ENCODE measurements around the gene RPAP2.
"Not testable (repeated sequence)": the region's sequence is repeated elsewhere in the genome, so short reads cannot be mapped to it uniquely, and the experiment has no call there.

The RPAP2 gene

GRCh38 chr1:92254714-92255113 lies 44.1 kb upstream of the RPAP2 start:
- H3K27ac ChIP-seq (ENCODE audit: extremely low read depth, low read depth, low read length); H3K9me3 ChIP-seq (ENCODE audit: control insufficient read depth, insufficient read depth, low read depth, low read length); H3K4me3 ChIP-seq (ENCODE audit: low read depth, low read length); H3K4me1 ChIP-seq (ENCODE audit: control insufficient read depth, insufficient read depth, low read length); POLR2A ChIA-PET: not testable (repeated sequence)
- CTCF ChIA-PET: interaction anchor here (0.7 kb wide), 1 partner anchor 248 kb away, joined by 3 read pairs; no protein-coding TSS in a partner anchor
- peak; percentile 38; the same call in 1 of the 2 replicates for TF ChIP-seq ZNF558 (tag by site-specific recombination; IDR thresholded peaks at IDR 0.05)
- peaks cover 6 to 42% of the 10 kb centered on the region in 2 experiments for H3K36me3 ChIP-seq (ENCODE audit: control insufficient read depth in 2 of 2, insufficient read depth in 1 of 2, low read length in 2 of 2)

GRCh38 chr1:92259350-92259749 lies 39.5 kb upstream of the RPAP2 start:
- Histone ChIP-seq H3K4me3 (ENCODE audit: low read depth, low read length) (no peak overlapping the region), H3K9me3 (ENCODE audit: control insufficient read depth, insufficient read depth, low read depth, low read length) (no peaks in the 10 kb centered on the region), H3K36me3 (ENCODE audit: control insufficient read depth in 2 of 2, insufficient read depth in 1 of 2, low read length in 2 of 2) (peaks cover 24 to 62% of the 10 kb centered on the region in 2 experiments), H3K4me1 (ENCODE audit: control insufficient read depth, insufficient read depth, low read length) (no peaks in the 10 kb centered on the region), H3K27ac (ENCODE audit: extremely low read depth, low read depth, low read length) (no peak overlapping the region)
- TF ChIP-seq ZNF837 (tag by site-specific recombination; IDR thresholded peaks at IDR 0.05) (no peak), KLF8 (tag by site-specific recombination; IDR thresholded peaks at IDR 0.05) (no peak), ZNF639 (tag by site-specific recombination; IDR thresholded peaks at IDR 0.05) (no peak), ZNF610 (tag by site-specific recombination; IDR thresholded peaks at IDR 0.05; ENCODE audit: borderline replicate concordance) (no peak), ZIC2 (tag by site-specific recombination; IDR thresholded peaks at IDR 0.05) (no peak), ZNF26 (tag by site-specific recombination; IDR thresholded peaks at IDR 0.05) (no peak)
- TF ChIP-seq, protein P1, sequence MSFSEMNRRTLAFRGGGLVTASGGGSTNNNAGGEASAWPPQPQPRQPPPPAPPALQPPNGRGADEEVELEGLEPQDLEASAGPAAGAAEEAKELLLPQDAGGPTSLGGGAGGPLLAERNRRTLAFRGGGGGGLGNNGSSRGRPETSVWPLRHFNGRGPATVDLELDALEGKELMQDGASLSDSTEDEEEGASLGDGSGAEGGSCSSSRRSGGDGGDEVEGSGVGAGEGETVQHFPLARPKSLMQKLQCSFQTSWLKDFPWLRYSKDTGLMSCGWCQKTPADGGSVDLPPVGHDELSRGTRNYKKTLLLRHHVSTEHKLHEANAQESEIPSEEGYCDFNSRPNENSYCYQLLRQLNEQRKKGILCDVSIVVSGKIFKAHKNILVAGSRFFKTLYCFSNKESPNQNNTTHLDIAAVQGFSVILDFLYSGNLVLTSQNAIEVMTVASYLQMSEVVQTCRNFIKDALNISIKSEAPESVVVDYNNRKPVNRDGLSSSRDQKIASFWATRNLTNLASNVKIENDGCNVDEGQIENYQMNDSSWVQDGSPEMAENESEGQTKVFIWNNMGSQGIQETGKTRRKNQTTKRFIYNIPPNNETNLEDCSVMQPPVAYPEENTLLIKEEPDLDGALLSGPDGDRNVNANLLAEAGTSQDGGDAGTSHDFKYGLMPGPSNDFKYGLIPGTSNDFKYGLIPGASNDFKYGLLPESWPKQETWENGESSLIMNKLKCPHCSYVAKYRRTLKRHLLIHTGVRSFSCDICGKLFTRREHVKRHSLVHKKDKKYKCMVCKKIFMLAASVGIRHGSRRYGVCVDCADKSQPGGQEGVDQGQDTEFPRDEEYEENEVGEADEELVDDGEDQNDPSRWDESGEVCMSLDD (tag by site-specific recombination; IDR thresholded peaks at IDR 0.05): no peak
- TF ChIP-seq, protein P2, sequence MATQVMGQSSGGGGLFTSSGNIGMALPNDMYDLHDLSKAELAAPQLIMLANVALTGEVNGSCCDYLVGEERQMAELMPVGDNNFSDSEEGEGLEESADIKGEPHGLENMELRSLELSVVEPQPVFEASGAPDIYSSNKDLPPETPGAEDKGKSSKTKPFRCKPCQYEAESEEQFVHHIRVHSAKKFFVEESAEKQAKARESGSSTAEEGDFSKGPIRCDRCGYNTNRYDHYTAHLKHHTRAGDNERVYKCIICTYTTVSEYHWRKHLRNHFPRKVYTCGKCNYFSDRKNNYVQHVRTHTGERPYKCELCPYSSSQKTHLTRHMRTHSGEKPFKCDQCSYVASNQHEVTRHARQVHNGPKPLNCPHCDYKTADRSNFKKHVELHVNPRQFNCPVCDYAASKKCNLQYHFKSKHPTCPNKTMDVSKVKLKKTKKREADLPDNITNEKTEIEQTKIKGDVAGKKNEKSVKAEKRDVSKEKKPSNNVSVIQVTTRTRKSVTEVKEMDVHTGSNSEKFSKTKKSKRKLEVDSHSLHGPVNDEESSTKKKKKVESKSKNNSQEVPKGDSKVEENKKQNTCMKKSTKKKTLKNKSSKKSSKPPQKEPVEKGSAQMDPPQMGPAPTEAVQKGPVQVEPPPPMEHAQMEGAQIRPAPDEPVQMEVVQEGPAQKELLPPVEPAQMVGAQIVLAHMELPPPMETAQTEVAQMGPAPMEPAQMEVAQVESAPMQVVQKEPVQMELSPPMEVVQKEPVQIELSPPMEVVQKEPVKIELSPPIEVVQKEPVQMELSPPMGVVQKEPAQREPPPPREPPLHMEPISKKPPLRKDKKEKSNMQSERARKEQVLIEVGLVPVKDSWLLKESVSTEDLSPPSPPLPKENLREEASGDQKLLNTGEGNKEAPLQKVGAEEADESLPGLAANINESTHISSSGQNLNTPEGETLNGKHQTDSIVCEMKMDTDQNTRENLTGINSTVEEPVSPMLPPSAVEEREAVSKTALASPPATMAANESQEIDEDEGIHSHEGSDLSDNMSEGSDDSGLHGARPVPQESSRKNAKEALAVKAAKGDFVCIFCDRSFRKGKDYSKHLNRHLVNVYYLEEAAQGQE (tag by site-specific recombination; IDR thresholded peaks at IDR 0.05): no peak
- ChIA-PET POLR2A (interaction anchor here (0.7 kb wide), 1 partner anchor 1166 kb away, joined by 5 read pairs; no protein-coding TSS in a partner anchor), CTCF (no interaction called here)

GRCh38 chr1:92262516-92262915 lies 36.3 kb upstream of the RPAP2 start:
- H3K4me3 ChIP-seq (ENCODE audit: low read depth, low read length): no peak overlapping the region
- no peak overlapping the region for H3K27ac ChIP-seq (ENCODE audit: extremely low read depth, low read depth, low read length)
- CTCF ChIA-PET: no interaction called here
- no peaks in the 10 kb centered on the region for H3K4me1 ChIP-seq (ENCODE audit: control insufficient read depth, insufficient read depth, low read length)
- POLR2A ChIA-PET: no interaction called here
- peaks cover 42 to 73% of the 10 kb centered on the region in 2 experiments for H3K36me3 ChIP-seq (ENCODE audit: control insufficient read depth in 2 of 2, insufficient read depth in 1 of 2, low read length in 2 of 2)
- no peaks in the 10 kb centered on the region for H3K9me3 ChIP-seq (ENCODE audit: control insufficient read depth, insufficient read depth, low read depth, low read length)
- TF ChIP-seq ZNF76 (tag by site-specific recombination; IDR thresholded peaks at IDR 0.05; ENCODE audit: borderline replicate concordance, low read depth) (no peak), ZBTB49 (tag by site-specific recombination; IDR thresholded peaks at IDR 0.05; ENCODE audit: low read depth) (no peak), ZNF311 (tag by site-specific recombination; IDR thresholded peaks at IDR 0.05; ENCODE audit: borderline replicate concordance) (no peak), ZNF112 (tag by site-specific recombination; IDR thresholded peaks at IDR 0.05) (no peak)

Measured in HEK293 (cell line).